ENCODE data around the gene ADAM12. TPM values are rescaled to one million over a fixed set of nuclear protein-coding genes. Genes with fewer than 3 reads are reported as not detected.
A peak's percentile ranks its signal among the peaks of the same experiment; 100 is the strongest.
"Not testable (repeated sequence)": the region's sequence is repeated elsewhere in the genome, so short reads cannot be mapped to it uniquely, and the experiment has no call there.

The ADAM12 gene
- total and polyA plus RNA-seq, 11 donors: 0.04 to 11.2 (median 0.82) TPM; not detected in 1

DNA sequence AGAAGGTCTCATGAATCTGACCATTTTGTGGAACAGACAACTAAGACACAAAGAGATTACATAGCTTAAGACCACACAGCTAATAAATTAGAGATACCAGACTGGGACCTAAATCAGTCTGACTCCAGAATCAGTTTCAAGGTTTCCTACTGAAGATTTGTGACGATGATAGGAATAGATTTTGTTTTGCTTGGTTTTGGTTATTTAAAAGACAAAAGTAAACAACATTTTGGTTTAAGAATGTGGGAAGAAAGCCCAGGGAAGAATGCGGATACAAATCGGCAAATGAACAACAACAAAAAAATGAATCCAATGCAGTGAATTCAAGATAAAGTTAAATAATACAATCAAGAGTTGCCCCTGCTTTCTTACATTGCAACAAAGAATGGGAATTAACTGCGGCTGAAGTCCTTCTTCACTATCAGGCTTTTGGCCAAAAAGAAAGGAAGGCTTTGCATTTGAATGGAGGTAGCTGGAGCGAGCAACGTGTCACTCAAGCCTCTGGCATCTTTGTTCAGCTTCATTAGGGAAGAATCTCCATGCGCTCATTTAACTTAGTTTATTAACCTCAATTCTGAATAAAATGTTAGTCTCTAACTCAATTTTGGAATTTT is 210.8 kb downstream of the ADAM12 start:
- WGBS, 4 donors: 70 to 76% (median 71%) methylated on average over 7 of the region's 7 CpGs

DNA sequence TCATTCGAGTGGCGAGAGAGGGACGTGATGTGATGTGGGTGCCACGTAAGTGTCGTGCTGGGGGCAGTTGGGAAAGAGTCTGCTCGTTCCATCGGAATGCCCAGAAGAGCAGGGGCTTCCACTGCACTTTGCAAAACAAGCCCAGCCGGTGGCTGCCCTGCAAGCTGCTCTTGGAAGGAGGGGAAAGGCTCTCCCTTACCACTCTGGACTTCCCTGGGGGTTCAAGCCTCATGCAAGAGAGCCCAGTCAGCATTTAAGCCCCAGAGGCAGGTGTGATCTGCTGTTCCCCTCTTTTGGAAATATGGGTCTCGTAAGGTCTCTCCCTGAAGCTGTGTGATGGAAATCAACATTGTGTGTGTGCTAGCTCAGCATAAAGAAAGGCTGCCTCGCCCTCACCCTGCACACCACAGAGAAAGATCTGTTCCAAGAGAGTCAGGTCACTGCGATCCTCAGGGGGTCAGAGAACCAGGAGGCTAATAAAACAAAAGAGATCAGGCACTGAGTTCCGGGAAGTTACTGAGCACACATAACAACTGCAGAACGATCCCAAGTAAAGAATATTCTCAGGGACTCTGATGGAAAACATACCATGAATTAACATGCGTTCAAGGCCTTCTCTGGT is 212.5 kb downstream of the ADAM12 start:
- intact Hi-C loops (cut with DNase I): no loop called here
- H3K27me3 ChIP-seq: no peaks in the 10 kb centered on the region
- no peaks in the 10 kb centered on the region for H3K9me3 ChIP-seq
- H3K4me3 ChIP-seq: no peak overlapping the region
- peaks cover 0 to 7% (median 0%) of the 10 kb centered on the region in 12 donors for H3K4me1 ChIP-seq
- no peak for TF ChIP-seq POLR2A (IDR thresholded peaks at IDR 0.05)
- TF ChIP-seq, protein P1, sequence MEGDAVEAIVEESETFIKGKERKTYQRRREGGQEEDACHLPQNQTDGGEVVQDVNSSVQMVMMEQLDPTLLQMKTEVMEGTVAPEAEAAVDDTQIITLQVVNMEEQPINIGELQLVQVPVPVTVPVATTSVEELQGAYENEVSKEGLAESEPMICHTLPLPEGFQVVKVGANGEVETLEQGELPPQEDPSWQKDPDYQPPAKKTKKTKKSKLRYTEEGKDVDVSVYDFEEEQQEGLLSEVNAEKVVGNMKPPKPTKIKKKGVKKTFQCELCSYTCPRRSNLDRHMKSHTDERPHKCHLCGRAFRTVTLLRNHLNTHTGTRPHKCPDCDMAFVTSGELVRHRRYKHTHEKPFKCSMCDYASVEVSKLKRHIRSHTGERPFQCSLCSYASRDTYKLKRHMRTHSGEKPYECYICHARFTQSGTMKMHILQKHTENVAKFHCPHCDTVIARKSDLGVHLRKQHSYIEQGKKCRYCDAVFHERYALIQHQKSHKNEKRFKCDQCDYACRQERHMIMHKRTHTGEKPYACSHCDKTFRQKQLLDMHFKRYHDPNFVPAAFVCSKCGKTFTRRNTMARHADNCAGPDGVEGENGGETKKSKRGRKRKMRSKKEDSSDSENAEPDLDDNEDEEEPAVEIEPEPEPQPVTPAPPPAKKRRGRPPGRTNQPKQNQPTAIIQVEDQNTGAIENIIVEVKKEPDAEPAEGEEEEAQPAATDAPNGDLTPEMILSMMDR (IDR thresholded peaks at IDR 0.05): no peak
- WGBS, 4 donors: 71 to 82% (median 81%) methylated on average over 14 of the region's 14 CpGs
- DNase-seq (no peak), ATAC-seq (no peak)
- no peak overlapping the region for H3K27ac ChIP-seq
- H3K36me3 ChIP-seq: no peaks in the 10 kb centered on the region

More for the DNA sequence above, 210.8 kb downstream of the ADAM12 start:
- H3K36me3 ChIP-seq: no peaks in the 10 kb centered on the region
- DNase-seq (no peak), ATAC-seq (no peak)
- H3K9me3 ChIP-seq: no peaks in the 10 kb centered on the region
- H3K27ac ChIP-seq: no peak overlapping the region
- H3K4me3 ChIP-seq: no peak overlapping the region
- intact Hi-C loops (cut with DNase I): no loop called here
- TF ChIP-seq, protein P1 (IDR thresholded peaks at IDR 0.05): no peak
- TF ChIP-seq POLR2A (IDR thresholded peaks at IDR 0.05): no peak
- H3K27me3 ChIP-seq: no peaks in the 10 kb centered on the region
- H3K4me1 ChIP-seq: no peaks in the 10 kb centered on the region

DNA sequence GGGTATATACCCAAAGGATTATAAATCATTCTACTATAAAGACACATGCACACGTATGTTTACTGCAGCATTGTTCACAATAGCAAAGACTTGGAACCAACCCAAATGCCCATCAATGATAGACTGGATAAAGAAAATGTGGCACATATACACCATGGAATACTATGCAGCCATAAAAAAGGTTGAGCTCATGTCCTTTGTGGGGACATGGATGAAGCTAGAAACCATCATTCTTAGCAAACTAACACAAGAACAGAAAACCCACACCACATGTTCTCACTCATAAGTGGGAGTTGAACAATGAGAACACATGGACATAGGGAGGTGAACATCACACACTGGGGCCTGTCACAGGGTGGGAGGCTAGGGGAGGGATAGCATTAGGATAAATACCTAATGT is 215.5 kb downstream of the ADAM12 start:
- DNase-seq; H3K9me3 ChIP-seq; H3K27ac ChIP-seq; H3K4me1 ChIP-seq; H3K4me3 ChIP-seq; ATAC-seq; intact Hi-C loops (cut with DNase I); H3K36me3 ChIP-seq; H3K27me3 ChIP-seq: not testable (repeated sequence)
- 100% methylated on average over 1 of the region's 1 CpG; no CpG with 5 or more reads in 2 of the 4 donors for WGBS, 4 donors

DNA sequence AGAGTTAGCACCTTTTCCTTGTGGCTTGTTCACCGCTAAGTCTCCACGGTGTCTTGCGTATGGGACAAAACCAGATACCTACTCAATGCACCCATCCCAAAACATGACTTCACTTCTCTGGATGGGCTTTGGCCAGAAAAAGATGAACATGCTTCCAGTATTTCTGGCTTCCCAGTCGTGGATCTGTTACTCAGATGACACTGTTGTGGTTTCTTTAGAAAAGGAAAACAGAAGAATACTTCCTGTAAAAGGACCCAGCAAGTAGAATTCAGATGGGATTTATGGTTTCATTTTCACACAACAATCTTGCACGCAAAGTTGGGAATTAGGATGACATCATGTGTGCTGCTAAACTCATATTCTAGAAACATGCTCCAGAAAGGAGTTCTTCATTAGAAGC is 216.7 kb downstream of the ADAM12 start:
- H3K27me3 ChIP-seq: peaks cover 0 to 4% (median 0%) of the 10 kb centered on the region in 9 donors
- no peaks in the 10 kb centered on the region for H3K9me3 ChIP-seq
- peak overlapping the region in 4 of 12 donors; percentile 1 to 17 (median 6) for H3K4me3 ChIP-seq
- intact Hi-C loops (cut with DNase I): no loop called here
- no peaks in the 10 kb centered on the region for H3K36me3 ChIP-seq
- peaks cover 0 to 8% (median 0%) of the 10 kb centered on the region in 12 donors for H3K4me1 ChIP-seq
- no peak for DNase-seq
- 52 to 66% (median 54%) methylated on average over 5 of the region's 5 CpGs for WGBS, 4 donors
- peak overlapping the region in 6 of 12 donors; percentile 4 to 61 (median 18) for H3K27ac ChIP-seq
- peak in 2 of 4 donors; percentile 66 to 71 for ATAC-seq
- TF ChIP-seq, protein P1 (IDR thresholded peaks at IDR 0.05): no peak
- no peak for TF ChIP-seq POLR2A (IDR thresholded peaks at IDR 0.05)
